Cardiac septum (tissue), 1 donor: Measurements from ENCODE around the gene TREX2. TPM values are rescaled to one million over a fixed set of nuclear protein-coding genes. Genes with fewer than 3 reads are reported as not detected.
"Not testable (repeated sequence)": the region's sequence is repeated elsewhere in the genome, so short reads cannot be mapped to it uniquely, and the experiment has no call there.

ENCODE experiments used
- DNase-seq: peaks from one replicate; pipeline ENCODE4 v3.0.0-alpha.2; 2020; ENCODE audit warnings: low spot score
- intact Hi-C: fragments of 100-400 bp; cut with DNase I; formaldehyde crosslinking; loops from one replicate; pipeline ENCODE4 v1.14.0; 2022
- total RNA-seq: library from RNA; stranded (reverse); fragmentation: NEBNext Ultra II Directional; extraction: Animal tissue kit (Norgen Biotek cat#: 25700); gene quantifications from one replicate; pipeline ENCODE4 v1.2.1, GENCODE V29; 2021
- donor health status: DM: no; HTN: no; CAD: no.

The TREX2 gene
- total RNA-seq, 1 donor from 2014 or later = 0.19 TPM

DNA sequence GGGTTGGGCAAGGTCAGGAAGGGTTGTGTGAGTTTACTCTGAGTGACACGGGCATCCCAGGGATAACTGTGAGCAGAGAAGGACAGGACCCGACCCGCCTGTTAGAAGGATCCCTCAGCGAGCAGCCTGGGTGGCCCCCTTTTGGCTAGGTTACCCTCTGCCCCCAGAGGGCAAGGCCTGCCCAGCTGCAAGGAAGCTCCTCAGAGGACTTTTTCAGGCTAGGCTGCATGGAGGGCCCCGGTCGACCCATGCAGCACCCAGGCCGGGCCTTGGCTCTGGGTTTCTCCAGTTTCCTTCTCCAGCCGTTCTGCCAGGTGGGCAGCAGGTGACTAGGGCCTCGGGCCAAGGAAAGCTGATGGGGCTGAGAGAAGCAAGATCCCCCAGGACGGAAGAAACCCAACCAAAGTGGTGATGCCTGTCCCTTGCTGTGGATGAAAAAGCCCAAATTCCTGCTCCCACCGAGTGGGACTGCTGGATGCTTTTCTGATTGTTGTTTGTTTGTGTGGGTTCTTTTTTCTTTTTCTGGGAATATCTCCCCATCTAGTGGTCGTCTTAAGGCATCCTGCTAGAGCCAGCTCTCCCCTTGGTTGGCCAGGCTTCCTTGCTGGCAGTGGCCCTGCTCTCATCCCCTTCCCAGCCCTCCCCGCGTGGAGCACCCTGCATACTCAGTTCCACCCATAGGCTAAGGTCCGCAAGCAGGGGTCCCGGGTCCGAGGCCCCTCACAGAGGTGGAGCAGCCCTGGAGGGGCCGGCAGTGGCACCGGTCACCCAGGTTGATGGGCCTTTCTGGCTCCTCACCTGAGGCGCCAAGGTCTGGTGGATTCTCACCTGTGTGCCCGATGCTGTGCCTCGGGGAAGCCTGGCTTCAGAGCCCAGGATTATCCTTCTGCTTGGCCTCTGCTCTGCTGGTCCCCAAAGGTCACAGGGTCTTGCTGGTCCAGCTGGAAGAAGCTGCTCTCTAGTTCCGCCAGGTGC, 32.8 kb downstream of the TREX2 start:
- intact Hi-C loops = no loop called here
- peak; percentile 60 for DNase-seq

DNA sequence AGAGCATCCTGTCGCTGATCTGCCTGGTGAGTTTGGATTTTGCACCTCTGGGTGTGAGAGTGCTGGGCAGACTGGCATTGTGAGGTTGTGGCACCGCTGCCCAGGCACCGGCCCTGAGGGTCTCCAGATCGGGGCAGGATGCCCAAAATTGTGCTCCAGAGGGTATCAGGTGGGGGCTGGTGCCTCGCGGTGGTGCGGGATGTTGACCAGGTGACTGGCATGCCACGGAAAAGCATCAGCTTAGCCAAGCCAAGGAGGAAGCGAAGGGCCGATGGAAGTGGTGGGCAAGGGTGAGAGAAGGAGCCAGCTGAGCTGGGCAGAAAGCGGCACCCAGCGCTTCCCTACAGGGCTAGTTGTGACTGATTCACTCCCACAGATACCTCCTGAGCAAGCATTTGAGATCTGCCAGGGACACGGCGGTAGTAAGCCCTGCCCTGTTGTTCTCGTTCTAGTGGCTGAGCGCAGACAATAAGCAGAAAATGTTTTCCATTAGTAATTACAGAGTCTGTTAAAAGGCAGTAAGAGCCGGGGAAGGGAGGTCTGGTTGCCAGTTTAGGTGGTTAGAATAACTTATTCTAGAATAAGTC, 33.8 kb downstream of the TREX2 start:
- intact Hi-C loops = no loop called here
- peak; percentile 51 for DNase-seq

DNA sequence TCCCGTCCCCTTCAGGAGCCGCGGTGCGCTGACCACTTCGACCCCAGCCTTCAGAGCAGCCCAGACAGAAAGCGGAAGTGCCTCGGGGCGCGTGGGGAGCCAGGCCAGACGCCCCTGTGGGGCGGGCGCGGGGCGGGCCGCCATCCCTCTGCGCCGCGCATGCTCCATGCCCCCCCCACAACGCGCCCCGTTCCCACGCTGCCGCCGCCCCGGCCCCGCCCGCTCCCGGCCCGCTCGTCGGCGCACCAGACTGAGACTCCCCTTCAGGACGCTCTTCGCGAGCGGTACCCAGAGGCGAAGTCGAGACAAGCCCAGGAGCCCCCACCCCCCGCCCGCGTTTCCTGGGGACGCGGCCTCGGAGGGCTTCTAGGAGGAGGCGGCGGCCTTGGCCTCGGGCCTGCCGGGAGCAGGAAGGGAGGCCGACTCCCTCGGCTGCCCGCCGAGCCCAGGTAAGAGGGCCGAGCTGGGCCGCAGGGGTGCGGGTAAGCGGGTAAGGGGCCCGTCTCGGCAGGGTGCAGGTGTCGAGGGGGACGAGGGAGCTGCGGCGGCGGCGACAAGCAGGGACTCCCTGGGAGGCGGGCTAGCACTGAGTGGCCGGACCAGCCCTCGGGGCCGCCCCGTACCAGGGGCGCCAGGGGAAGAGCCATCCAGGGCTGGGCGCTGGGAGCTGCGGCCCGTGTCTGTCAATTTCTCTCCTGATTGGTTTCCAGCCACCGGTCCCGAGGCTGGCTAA, 34.4 kb downstream of the TREX2 start, which contains the start of gene ZFP92:
TSS of gene ZFP92 (plus strand) at position 218 of the 733 bp plus-strand sequence. CDS start 6,851 bp downstream, outside the sequence.
- intact Hi-C loops = no loop called here
- peak; percentile 78 for DNase-seq

GRCh38 chrX:153410888-153411254, 35.0 kb downstream of the TREX2 start:
- DNase-seq = peak; percentile 36
- intact Hi-C loops = no loop called here

DNA sequence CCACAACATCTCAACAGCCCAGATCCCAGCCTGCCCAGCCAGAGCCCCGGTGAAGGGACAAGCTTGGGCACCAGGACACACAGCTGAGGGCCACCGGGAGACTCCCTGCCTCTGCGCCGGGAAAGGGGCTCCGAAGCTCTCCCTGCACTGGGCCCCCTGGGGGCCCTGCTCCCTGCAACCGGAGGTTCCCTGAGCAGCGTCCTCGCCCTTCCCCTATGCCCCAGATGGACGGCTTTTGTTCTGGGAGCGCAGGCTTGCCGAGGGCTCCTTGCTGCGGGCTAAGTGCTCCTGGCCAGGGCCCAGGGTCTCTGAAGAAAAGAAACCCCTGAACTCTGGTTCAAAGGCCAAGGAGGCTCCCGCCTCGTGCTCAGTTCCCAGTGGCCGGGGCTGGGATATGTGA, 35.5 kb downstream of the TREX2 start:
- peak; percentile 54 for DNase-seq
- intact Hi-C loops = no loop called here

DNA sequence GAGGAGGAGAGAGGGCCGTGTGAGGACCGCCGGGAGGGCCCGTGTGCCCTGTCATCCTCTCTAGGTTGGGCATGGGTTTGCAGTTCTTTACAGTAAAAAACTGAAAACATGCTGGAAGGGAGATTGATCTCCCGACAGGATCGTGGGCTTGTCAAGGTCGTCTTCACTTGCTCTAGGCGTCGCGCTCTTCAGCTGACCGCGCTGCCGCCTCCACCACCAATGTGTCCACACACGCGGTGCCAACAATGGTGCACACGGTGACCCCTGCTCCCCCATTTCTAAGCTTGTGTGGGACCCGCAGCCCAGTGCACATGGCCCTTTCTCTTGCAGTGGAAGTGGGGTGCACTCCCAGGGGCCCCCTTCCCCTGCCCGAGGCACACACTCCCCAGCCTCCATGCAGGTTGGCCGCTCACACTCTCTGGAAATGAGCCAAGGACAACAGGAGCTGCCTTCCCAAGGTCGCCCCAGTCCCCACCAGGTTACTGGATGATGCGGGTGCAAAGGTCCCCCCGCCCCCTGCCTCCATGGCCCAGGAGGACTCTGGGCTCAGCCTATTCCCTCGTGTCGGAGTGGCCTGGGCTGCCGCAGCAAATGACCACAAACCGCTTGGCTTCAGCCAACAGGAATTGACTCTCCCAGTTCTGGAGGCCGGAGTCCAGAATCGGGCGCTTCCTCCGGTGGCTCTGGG, 36.3 kb downstream of the TREX2 start:
- DNase-seq = peak; percentile 70
- intact Hi-C loops = no loop called here

GRCh38 chrX:153408871-153409351, 36.9 kb downstream of the TREX2 start:
- DNase-seq = peak; percentile 64
- intact Hi-C loops = no loop called here

GRCh38 chrX:153408221-153408721, 37.6 kb downstream of the TREX2 start:
- DNase-seq = peak; percentile 51
- intact Hi-C loops = no loop called here

DNA sequence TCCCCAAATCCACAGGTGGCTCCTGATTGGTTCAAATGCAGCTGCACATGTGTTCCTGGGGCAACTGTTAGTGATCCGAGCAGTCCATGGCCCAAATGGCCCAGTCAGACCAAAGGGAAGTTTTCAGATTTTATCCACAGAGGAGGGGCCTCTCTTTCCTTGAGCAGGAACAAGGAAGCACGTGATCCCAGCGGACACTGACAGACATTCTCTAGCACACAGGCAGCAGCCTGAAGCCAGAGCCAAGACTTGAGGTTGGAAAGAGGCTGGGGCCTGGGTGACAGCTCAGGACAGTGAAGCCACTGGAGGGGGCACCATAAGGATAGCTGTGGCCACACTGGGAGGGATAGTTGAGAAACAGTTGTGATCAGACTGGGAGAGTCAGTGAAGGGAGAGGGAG, 38.1 kb downstream of the TREX2 start:
- intact Hi-C loops = no loop called here
- peak; percentile 39 for DNase-seq

DNA sequence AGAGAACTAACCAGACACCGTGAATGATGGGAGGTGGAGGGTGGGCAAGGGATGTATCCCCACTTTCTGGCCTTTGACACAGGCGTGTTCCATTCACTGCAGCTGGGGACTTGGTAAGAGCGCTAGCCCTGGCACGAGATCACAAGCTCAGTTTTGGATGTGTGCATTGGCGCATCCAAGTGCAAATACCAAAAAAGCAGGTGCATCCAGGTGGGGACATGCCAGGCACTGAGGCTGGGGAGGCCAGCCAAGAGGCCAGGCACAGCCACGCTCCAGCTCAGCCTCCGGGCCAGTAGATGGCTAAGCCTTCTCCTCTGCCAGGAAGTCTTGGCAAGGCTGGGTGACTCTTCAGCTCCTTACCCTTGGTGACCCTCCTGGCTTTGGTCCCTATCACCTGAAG, 39.0 kb downstream of the TREX2 start:
- intact Hi-C loops = no loop called here
- peak; percentile 44 for DNase-seq

DNA sequence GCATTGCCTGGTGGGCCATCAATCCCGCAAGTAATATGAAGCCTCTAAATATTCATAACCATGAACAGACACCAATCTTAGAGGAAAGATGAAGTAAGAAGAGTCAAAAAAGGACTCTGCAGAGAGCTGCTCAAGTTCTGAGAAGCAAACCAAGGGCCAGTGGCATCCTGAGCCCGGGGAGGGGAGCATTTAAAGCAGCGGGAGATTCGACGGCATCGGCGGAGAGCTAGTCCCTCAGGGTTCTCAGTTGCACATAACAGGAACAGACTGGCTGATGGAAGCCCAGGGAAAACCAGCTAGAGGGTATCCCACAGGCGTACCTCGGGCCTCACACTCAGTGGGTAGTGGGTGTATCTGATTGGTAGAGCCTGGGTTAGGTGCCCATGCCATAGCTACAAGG, 39.8 kb downstream of the TREX2 start:
- intact Hi-C loops = no loop called here
- DNase-seq = peak; percentile 66

GRCh38 chrX:153405426-153405825, 40.4 kb downstream of the TREX2 start:
- DNase-seq = peak; percentile 49
- intact Hi-C loops = no loop called here

DNA sequence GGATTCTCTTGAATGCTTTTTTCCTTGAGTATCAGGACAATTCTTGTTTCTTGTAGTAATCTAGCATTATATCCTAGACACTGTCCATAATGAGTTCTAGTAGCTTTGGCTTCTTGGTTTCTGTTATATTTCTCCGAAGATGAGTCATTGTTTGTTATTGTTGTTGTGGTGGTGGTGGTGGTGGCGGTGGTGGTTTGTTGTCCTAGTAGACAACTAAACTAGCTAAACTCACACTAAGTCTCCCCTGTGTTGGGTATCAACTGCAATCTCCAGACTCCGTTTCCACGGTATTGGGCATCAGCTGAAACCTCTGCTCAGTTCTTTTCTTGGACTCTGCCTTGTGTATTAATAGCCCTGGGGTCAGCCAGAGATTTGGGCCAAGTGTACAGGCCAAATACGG, 41.5 kb downstream of the TREX2 start:
- DNase-seq = peak; percentile 29
- intact Hi-C loops = not testable (repeated sequence)

- no peak for DNase-seq
- intact Hi-C loops = no loop called here
Observed at GRCh38 chrX:153401133-153401764, 44.6 kb downstream of the TREX2 start, which contains the start of gene PNMA6E. PNMA6E (minus strand) TSS chrX:153401350; CDS start chrX:153398849, 2,501 bp downstream.

DNA sequence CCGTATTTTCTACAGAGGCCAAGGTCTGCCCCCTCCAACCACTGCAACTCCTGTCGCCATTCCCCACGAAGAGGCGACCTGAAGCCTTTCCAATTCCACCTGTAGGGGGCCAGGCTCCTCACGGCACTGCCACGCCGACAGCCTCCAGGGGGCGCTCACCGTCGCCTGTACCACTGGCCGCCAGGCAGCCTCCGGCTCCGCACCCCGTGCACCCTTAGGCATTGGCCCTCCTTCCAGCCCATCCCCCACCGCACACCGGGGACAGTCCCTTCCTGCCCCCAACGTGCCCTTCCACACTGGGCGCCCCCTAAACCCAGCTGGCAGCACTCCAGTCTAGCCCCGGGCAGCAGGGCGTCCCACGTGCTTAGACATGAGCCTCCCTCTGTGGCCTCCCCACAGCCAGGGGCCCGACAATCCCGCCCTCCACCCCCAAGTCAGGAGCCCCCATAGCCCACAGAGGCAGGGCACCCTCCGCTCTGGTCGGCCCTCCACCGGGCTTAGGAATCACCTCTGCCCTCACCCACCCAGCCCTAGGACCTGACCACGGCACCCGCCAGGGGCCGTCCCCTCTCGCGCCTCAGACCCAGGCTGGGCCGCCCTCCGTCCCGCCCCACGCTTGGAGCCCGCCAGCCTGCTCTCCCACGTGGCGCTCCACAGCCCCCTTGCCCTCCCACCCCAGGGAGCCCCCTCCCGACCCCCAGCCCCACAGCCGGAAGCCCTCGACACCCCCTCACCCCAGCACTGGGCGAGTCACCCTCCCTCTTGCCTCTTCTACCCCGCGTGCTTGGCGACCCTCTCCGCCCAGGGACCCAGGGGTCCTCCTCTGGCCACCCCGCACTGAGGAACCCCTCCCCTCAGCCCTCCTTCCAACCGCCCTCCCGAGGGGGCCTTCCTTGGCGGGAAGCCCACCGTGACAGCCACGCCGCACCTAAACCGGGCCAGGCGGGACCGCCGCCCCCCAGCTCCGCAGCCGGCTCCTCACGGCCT, 45.4 kb downstream of the TREX2 start:
- no peak for DNase-seq
- intact Hi-C loops = no loop called here

- DNase-seq = peak; percentile 38
- intact Hi-C loops = no loop called here
Observed at GRCh38 chrX:153398275-153398960, 47.4 kb downstream of the TREX2 start.
